ENCODE results near the gene CLASP1. TPM values are rescaled to one million over a fixed set of nuclear protein-coding genes. Genes with fewer than 3 reads are reported as not detected.

Gene CLASP1
- total RNA-seq, 1 experiment from 2014 or later = 81.9 TPM

DNA sequence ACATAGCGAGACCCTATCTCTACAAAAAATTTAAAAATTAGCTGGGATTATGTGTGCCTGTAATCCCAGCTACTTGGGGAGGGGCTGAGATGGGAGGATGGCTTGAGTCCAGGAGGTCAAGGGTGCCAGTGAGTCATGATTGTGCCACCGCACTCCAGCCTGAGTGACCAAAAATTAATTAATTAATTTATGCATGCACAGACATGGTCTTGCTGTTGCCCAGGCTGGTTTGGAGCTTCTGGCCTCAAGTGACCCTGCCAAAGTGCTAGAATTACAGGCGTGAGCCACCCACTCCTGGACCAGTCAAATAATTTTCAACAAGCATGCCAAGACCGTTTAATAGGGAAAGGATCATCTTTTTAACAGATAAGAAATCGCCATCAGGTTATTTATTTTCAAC, 306.5 kb downstream of the CLASP1 start:
- TF ChIP-seq, protein P1, sequence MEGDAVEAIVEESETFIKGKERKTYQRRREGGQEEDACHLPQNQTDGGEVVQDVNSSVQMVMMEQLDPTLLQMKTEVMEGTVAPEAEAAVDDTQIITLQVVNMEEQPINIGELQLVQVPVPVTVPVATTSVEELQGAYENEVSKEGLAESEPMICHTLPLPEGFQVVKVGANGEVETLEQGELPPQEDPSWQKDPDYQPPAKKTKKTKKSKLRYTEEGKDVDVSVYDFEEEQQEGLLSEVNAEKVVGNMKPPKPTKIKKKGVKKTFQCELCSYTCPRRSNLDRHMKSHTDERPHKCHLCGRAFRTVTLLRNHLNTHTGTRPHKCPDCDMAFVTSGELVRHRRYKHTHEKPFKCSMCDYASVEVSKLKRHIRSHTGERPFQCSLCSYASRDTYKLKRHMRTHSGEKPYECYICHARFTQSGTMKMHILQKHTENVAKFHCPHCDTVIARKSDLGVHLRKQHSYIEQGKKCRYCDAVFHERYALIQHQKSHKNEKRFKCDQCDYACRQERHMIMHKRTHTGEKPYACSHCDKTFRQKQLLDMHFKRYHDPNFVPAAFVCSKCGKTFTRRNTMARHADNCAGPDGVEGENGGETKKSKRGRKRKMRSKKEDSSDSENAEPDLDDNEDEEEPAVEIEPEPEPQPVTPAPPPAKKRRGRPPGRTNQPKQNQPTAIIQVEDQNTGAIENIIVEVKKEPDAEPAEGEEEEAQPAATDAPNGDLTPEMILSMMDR (IDR thresholded peaks at IDR 0.05; ENCODE audit: unreplicated experiment) = no peak
- Mint-ChIP-seq H3K4me1 (ENCODE audit: insufficient read depth, unreplicated experiment) (peaks cover 15% of the 10 kb centered on the region), H3K27me3 (ENCODE audit: insufficient read depth, unreplicated experiment) (no peaks in the 10 kb centered on the region), H3K36me3 (ENCODE audit: insufficient read depth, unreplicated experiment) (peaks cover 90% of the 10 kb centered on the region), H3K27ac (ENCODE audit: low read depth, unreplicated experiment) (no peak overlapping the region), H3K4me3 (ENCODE audit: unreplicated experiment) (no peak overlapping the region), H3K9me3 (ENCODE audit: unreplicated experiment) (no peaks in the 10 kb centered on the region)
- no TSS peak for BruUV-seq (replicated peaks)
- DNase-seq (ENCODE audit: unreplicated experiment) = peak; percentile 31
- ChIA-PET POLR2A (interaction anchor here (0.8 kb wide), 2 partner anchors 18 to 54 kb away, joined by 3 to 5 read pairs; no protein-coding TSS in a partner anchor), CTCF (interaction anchor here (0.6 to 2.8 kb wide), 3 partner anchors 13 to 263 kb away, joined by 3 to 17 read pairs (median 5); no protein-coding TSS in a partner anchor)
- intact Hi-C loops (cut with micrococcal nuclease) = no loop called here

DNA sequence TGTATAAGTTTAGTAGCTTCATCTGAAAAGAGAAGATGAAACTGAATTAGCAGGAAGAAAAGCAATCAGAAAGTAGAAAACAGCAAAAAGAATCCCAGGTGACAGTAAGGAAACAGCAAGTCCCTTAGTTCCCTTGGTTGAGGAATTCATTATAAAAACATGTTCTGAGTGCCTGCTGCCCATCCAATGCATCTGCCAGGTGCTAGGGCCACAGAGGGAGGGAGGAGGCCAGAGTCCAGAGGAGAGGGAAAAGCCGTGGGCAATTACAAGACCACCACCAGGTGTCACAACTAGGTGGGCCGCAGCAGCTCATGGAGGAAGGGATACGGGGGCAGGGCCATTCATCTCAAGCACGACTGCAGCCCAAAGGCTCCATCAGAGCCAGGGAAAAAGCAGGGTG, 308.3 kb downstream of the CLASP1 start:
- Mint-ChIP-seq H3K36me3 (ENCODE audit: insufficient read depth, unreplicated experiment) (peaks cover 95% of the 10 kb centered on the region), H3K4me3 (ENCODE audit: unreplicated experiment) (no peak overlapping the region), H3K9me3 (ENCODE audit: unreplicated experiment) (no peaks in the 10 kb centered on the region), H3K27me3 (ENCODE audit: insufficient read depth, unreplicated experiment) (no peaks in the 10 kb centered on the region), H3K4me1 (ENCODE audit: insufficient read depth, unreplicated experiment) (peaks cover 21% of the 10 kb centered on the region), H3K27ac (ENCODE audit: low read depth, unreplicated experiment) (no peak overlapping the region)
- intact Hi-C loops (cut with micrococcal nuclease) = no loop called here
- ChIA-PET POLR2A (no interaction called here), CTCF (interaction anchor here (0.7 to 2.8 kb wide), 4 partner anchors 12 to 421 kb away, joined by 3 to 17 read pairs (median 4); no protein-coding TSS in a partner anchor)
- DNase-seq (ENCODE audit: unreplicated experiment) = no peak
- no TSS peak for BruUV-seq (replicated peaks)
- TF ChIP-seq, protein P1 (IDR thresholded peaks at IDR 0.05; ENCODE audit: unreplicated experiment) = no peak

DNA sequence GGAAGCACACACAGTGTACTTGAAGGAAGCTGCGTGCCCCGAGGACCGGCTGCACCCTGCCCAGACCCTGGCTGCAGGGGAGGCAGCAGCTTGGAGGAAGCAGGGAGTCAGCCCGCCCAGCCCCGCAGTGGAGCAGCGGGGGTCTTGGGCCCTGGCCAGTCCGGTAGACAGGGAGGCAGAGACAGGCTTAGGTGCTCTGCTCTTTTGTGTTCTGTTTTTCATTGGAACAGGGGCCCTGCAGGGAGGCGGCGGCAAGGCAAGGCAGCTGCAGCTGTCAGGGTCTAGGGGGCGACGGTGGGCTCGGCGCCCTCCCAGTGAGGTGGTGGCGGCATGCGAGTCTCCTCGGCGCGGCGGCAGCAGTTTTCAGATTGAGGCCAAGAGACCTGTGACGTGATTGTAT, 311.0 kb downstream of the CLASP1 start:
- CTCF ChIA-PET = no interaction called here
- H3K4me3 Mint-ChIP-seq (ENCODE audit: unreplicated experiment) = no peak overlapping the region
- BruUV-seq (replicated peaks) = no TSS peak
- H3K27me3 Mint-ChIP-seq (ENCODE audit: insufficient read depth, unreplicated experiment) = no peaks in the 10 kb centered on the region
- no peaks in the 10 kb centered on the region for H3K9me3 Mint-ChIP-seq (ENCODE audit: unreplicated experiment)
- POLR2A ChIA-PET = interaction anchor here (0.7 kb wide), 1 partner anchor 23 kb away, joined by 3 read pairs; no protein-coding TSS in a partner anchor
- intact Hi-C loops (cut with micrococcal nuclease) = no loop called here
- H3K36me3 Mint-ChIP-seq (ENCODE audit: insufficient read depth, unreplicated experiment) = peaks cover 83% of the 10 kb centered on the region
- H3K4me1 Mint-ChIP-seq (ENCODE audit: insufficient read depth, unreplicated experiment) = peaks cover 17% of the 10 kb centered on the region
- H3K27ac Mint-ChIP-seq (ENCODE audit: low read depth, unreplicated experiment) = no peak overlapping the region
- TF ChIP-seq, protein P1 (IDR thresholded peaks at IDR 0.05; ENCODE audit: unreplicated experiment) = no peak
- no peak for DNase-seq (ENCODE audit: unreplicated experiment)

DNA sequence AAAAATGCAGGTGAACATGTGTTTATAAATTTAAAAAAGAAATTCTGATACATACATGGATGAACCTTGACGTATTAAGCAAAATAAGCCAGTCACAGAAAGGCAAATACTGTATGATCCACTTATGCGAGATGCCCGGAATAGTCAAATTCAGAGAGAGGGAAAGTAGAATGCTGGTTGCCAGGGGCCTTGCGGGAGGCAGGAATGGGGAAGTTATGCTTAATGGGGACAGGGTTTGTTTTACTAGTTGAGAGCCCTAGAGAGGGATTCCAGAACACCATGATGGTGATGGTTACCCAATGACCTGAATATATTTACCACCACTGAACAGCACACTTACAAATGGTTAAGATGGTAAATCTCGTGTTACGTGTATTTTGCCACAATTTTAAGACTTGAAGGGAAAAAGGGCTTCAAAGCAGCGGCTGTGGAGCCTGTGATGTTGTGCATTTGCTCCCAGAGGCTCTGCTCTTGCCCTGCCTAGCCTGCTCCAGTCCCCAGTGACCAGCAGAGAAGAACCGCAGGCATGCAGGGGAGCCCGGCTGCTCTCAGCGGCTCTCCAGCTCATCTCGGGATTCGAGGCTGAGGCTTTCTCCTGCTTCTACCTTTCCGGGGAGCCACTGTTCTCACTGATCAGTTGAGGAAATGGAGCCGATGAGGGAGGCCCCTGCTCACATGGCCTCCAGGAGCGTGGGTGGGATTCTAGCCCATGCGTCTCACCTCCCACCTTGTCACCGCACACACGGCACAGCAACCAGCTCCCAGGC, 312.6 kb downstream of the CLASP1 start:
- peaks cover 5% of the 10 kb centered on the region for H3K4me1 Mint-ChIP-seq (ENCODE audit: insufficient read depth, unreplicated experiment)
- H3K27ac Mint-ChIP-seq (ENCODE audit: low read depth, unreplicated experiment) = no peak overlapping the region
- no TSS peak for BruUV-seq (replicated peaks)
- TF ChIP-seq, protein P1 (IDR thresholded peaks at IDR 0.05; ENCODE audit: unreplicated experiment) = no peak
- H3K4me3 Mint-ChIP-seq (ENCODE audit: unreplicated experiment) = no peak overlapping the region
- H3K9me3 Mint-ChIP-seq (ENCODE audit: unreplicated experiment) = no peaks in the 10 kb centered on the region
- POLR2A ChIA-PET = interaction anchor here (0.6 to 0.7 kb wide), 3 partner anchors 18 to 404 kb away, joined by 3 to 5 read pairs (median 3); no protein-coding TSS in a partner anchor
- no peaks in the 10 kb centered on the region for H3K27me3 Mint-ChIP-seq (ENCODE audit: insufficient read depth, unreplicated experiment)
- intact Hi-C loops (cut with micrococcal nuclease) = no loop called here
- CTCF ChIA-PET = interaction anchor here (0.8 to 2.0 kb wide), 4 partner anchors 19 to 242 kb away, joined by 3 to 4 read pairs (median 3); no protein-coding TSS in a partner anchor
- peaks cover 68% of the 10 kb centered on the region for H3K36me3 Mint-ChIP-seq (ENCODE audit: insufficient read depth, unreplicated experiment)
- DNase-seq (ENCODE audit: unreplicated experiment) = no peak

Data from MCF 10A (cell line).